Measurements from ENCODE around the gene AMPD2.

DNA sequence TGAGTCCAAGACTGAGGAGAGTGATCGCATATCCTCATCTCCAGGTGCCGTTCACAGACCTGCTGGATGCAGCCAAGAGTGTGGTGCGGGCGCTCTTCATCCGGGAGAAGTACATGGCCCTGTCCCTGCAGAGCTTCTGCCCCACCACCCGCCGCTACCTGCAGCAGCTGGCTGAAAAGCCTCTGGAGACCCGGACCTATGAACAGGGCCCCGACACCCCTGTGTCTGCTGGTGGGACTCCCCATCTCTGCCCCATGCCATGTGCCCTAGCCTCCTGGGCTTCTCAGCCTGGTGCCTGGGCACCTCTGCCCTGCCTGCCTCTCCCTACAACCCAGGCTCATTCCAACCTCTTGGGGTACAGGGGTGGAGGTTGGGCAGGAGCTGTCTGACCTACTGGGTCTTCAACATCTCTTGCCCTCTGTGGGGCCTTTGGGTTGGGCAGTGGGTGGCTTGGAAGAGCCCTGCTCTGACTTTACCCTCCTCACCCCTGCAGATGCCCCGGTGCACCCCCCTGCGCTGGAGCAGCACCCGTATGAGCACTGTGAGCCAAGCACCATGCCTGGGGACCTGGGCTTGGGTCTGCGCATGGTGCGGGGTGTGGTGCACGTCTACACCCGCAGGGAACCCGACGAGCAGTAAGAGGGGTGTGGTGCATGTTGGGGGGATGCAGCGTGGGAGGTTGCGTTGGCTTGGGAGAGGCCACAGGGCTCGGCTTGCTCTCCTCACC lies 7.2 kb downstream of the AMPD2 start:
- TF ChIP-seq CTCF (IDR thresholded peaks at IDR 0.05 in 2 of 3, conservative IDR thresholded peaks at IDR 0.05 in 1 of 3; ENCODE audit: borderline replicate concordance in 1 of 3, insufficient read depth in 1 of 3, low read depth in 2 of 3, low read length in 2 of 3), result no peak
- TF ChIP-seq CEBPB (IDR thresholded peaks at IDR 0.05; ENCODE audit: low read depth), result no peak
- TF ChIP-seq POLR2A (IDR thresholded peaks at IDR 0.05; ENCODE audit: borderline replicate concordance, extremely low read depth, insufficient read depth, insufficient read length), result no peak
- TF ChIP-seq SIN3A (IDR thresholded peaks at IDR 0.05; ENCODE audit: low read depth), result no peak
- no peak for TF ChIP-seq EZH2phosphoT487 (IDR thresholded peaks at IDR 0.05; ENCODE audit: borderline replicate concordance)
- TF ChIP-seq EZH2 (IDR thresholded peaks at IDR 0.05), result no peak
- no peak for TF ChIP-seq SRF (IDR thresholded peaks at IDR 0.05; ENCODE audit: low read depth)
- no peak for TF ChIP-seq JUND (IDR thresholded peaks at IDR 0.05)
- TF ChIP-seq YY1 (IDR thresholded peaks at IDR 0.05; ENCODE audit: extremely low read depth, insufficient replicate concordance, low read depth, low read length), result no peak
